ENCODE data around the gene MARCKSL1.

Gene MARCKSL1

GRCh38 chr1:32352831-32353383 lies 16.9 kb upstream of the MARCKSL1 start:
- no peak for DNase-seq

GRCh38 chr1:32352239-32352745 lies 16.3 kb upstream of the MARCKSL1 start:
- DNase-seq: no peak

GRCh38 chr1:32351399-32352238 lies 15.6 kb upstream of the MARCKSL1 start:
- DNase-seq: peak; percentile 92

GRCh38 chr1:32350785-32351398 lies 14.9 kb upstream of the MARCKSL1 start:
- peak; percentile 88 for DNase-seq

GRCh38 chr1:32349211-32349708 lies 13.2 kb upstream of the MARCKSL1 start:
- DNase-seq: no peak

GRCh38 chr1:32346532-32347157 lies 10.6 kb upstream of the MARCKSL1 start:
- DNase-seq: no peak

GRCh38 chr1:32345289-32345827 lies 9.3 kb upstream of the MARCKSL1 start:
- no peak for DNase-seq

- no peak for DNase-seq
Observed at GRCh38 chr1:32342704-32343103, 6.7 kb upstream of the MARCKSL1 start.

- DNase-seq: no peak
Observed at GRCh38 chr1:32341971-32342370, 5.9 kb upstream of the MARCKSL1 start.

- peak; percentile 20 for DNase-seq
Observed at GRCh38 chr1:32341186-32341757, 5.2 kb upstream of the MARCKSL1 start.

GRCh38 chr1:32339363-32339978 lies 3.4 kb upstream of the MARCKSL1 start:
- no peak for DNase-seq

GRCh38 chr1:32338637-32339145 lies 2.7 kb upstream of the MARCKSL1 start:
- no peak for DNase-seq

- DNase-seq: peak; percentile 89
Observed at GRCh38 chr1:32337855-32338636, 2.0 kb upstream of the MARCKSL1 start.

GRCh38 chr1:32336963-32337675 lies 1.1 kb upstream of the MARCKSL1 start:
- DNase-seq: peak; percentile 45

- no peak for DNase-seq
Observed at GRCh38 chr1:32336591-32336932, 529 bp upstream of the MARCKSL1 start.

GRCh38 chr1:32335535-32335789 lies 571 bp downstream of the MARCKSL1 start:
- no peak for DNase-seq

GRCh38 chr1:32334864-32335534 lies 1.0 kb downstream of the MARCKSL1 start:
- DNase-seq: peak; percentile 67

- no peak for DNase-seq
Observed at GRCh38 chr1:32334274-32334861, 1.7 kb downstream of the MARCKSL1 start.

GRCh38 chr1:32333251-32333963 lies 2.6 kb downstream of the MARCKSL1 start:
- DNase-seq: no peak

All from midbrain (tissue), 1 donor.